Neuron (in vitro differentiated cells): ENCODE measurements around the gene OCIAD2.
"Not testable (repeated sequence)": the region's sequence is repeated elsewhere in the genome, so short reads cannot be mapped to it uniquely, and the experiment has no call there.

Source experiments
- H2AFZ ChIP-seq: one replicate; pipeline ENCODE4 v1.6.1; 2013; ENCODE audit warnings: low read depth, mild to moderate bottlenecking, inconsistent platforms, low read length, moderate library complexity
- H3K27me3 ChIP-seq: one replicate; pipeline ENCODE4 v1.6.1; 2013; ENCODE audit warnings: low read length; ENCODE audit not compliant: insufficient read depth
- H3K36me3 ChIP-seq: one replicate; pipeline ENCODE4 v1.6.1; 2013; ENCODE audit warnings: low read length; ENCODE audit not compliant: insufficient read depth
- H3K4me1 ChIP-seq: one replicate; pipeline ENCODE4 v1.6.1; 2013; ENCODE audit warnings: low read length; ENCODE audit not compliant: insufficient read depth
- H3K4me3 ChIP-seq: 2 replicates; pipeline ENCODE4 v1.5.1; 2013; ENCODE audit warnings: mild to moderate bottlenecking, low read length, moderate library complexity
- H3K9me3 ChIP-seq: one replicate; pipeline ENCODE4 v1.6.1; 2013; ENCODE audit warnings: low read length

The OCIAD2 gene

DNA sequence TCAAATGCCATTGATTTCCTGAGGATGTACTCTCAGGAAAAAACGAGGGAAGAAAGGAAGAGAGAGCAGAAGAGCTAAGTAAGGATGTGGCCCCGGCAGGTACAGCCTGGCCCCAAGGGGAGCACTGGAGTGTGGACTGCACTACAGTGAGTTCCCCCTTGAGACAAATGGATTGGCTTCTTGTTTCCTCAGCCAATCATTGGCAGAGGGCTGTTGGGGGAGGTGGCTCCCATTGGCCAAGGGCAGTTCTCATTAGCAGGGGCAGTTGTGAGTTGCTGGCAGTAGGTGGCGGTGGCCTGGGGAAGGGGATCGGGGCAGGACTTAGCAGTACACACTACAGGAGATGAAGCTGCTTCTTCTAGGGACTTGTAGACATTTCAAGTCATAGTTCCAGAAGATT, 24.1 kb upstream of the OCIAD2 start:
- Histone ChIP-seq H3K9me3 (no peaks in the 10 kb centered on the region), H3K4me3 (no peak overlapping the region), H2AFZ (no peak overlapping the region), H3K36me3 (no peaks in the 10 kb centered on the region), H3K27me3 (no peaks in the 10 kb centered on the region), H3K4me1 (no peaks in the 10 kb centered on the region)

- Histone ChIP-seq H3K36me3 (no peaks in the 10 kb centered on the region), H3K4me1 (no peaks in the 10 kb centered on the region), H3K4me3 (no peak overlapping the region), H2AFZ (no peak overlapping the region), H3K9me3 (no peaks in the 10 kb centered on the region), H3K27me3 (no peaks in the 10 kb centered on the region)
Measured at GRCh38 chr4:48924416-48924815, 17.8 kb upstream of the OCIAD2 start.

DNA sequence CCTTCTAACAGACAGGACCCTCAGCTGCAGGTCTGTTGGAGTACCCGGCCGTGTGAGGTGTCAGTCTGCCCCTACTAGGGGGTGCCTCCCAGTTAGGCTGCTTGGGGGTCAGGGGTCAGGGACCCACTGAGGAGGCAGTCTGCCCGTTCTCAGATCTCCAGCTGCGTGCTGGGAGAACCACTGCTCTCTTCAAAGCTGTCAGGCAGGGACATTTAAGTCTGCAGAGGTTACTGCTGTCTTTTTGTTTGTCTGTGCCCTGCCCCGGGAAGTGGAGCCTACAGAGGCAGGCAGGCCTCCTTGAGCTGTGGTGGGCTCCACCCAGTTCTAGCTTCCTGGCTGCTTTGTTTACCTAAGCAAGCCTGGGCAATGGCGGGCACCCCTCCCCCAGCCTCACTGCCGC, 16.5 kb upstream of the OCIAD2 start:
- H3K4me3 ChIP-seq, H3K4me1 ChIP-seq, H2AFZ ChIP-seq, H3K36me3 ChIP-seq, H3K27me3 ChIP-seq, H3K9me3 ChIP-seq: not testable (repeated sequence)

- Histone ChIP-seq H2AFZ (no peak overlapping the region), H3K4me3 (no peak overlapping the region), H3K27me3 (no peaks in the 10 kb centered on the region), H3K36me3 (no peaks in the 10 kb centered on the region), H3K4me1 (peaks cover 11% of the 10 kb centered on the region), H3K9me3 (no peaks in the 10 kb centered on the region)
Measured at GRCh38 chr4:48914311-48914710, 7.7 kb upstream of the OCIAD2 start.

- Histone ChIP-seq H3K9me3 (no peaks in the 10 kb centered on the region), H3K27me3 (no peaks in the 10 kb centered on the region), H3K36me3 (no peaks in the 10 kb centered on the region), H3K4me3 (no peak overlapping the region), H3K4me1 (peaks cover 14% of the 10 kb centered on the region), H2AFZ (no peak overlapping the region)
Measured at GRCh38 chr4:48913346-48913745, 6.8 kb upstream of the OCIAD2 start.

DNA sequence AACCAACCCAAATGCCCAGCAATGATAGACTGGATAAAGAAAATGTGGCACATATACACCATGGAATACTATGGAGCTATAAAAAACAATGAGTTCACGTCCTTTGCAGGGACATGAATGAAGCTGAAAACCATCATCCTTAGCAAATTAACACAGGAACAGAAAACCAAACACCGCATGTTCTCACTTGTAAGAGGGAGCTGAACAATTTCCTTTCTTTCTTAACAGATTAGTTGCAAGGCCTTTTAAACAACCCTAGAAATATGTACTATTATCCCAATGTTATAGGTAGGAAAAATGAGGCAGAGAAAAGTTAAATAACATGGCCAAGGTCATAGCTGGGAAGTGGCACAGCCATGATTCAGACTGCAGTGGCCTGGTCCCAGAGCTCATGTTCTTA, 5.8 kb upstream of the OCIAD2 start:
- no peak overlapping the region for H3K4me3 ChIP-seq
- H3K27me3 ChIP-seq = no peaks in the 10 kb centered on the region
- peaks cover 17% of the 10 kb centered on the region for H3K4me1 ChIP-seq

DNA sequence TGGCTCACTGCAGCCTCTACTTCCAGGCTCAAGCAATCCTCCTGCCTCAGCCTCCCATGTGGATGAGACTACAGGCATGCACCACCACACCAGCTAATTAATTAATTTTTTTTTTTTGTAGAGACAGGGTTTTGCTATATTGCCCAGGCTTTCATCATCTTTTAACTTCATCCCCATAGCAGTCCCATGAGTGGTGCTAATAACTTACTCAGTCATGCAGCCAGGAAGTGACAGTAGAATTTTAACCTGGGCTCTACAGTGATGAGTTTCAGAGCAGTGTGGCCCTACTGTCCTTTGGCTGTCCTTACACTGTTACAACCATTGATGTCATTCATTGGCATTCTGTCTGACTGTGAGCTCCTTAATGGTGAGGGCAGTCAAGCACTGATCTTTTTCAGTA, 3.9 kb upstream of the OCIAD2 start:
- no peaks in the 10 kb centered on the region for H3K27me3 ChIP-seq
- no peaks in the 10 kb centered on the region for H3K9me3 ChIP-seq
- H3K36me3 ChIP-seq = no peaks in the 10 kb centered on the region
- H3K4me1 ChIP-seq = peaks cover 13% of the 10 kb centered on the region
- no peak overlapping the region for H3K4me3 ChIP-seq
- H2AFZ ChIP-seq = no peak overlapping the region

More for the DNA sequence above, 5.8 kb upstream of the OCIAD2 start:
- no peaks in the 10 kb centered on the region for H3K36me3 ChIP-seq
- no peak overlapping the region for H2AFZ ChIP-seq
- no peaks in the 10 kb centered on the region for H3K9me3 ChIP-seq

DNA sequence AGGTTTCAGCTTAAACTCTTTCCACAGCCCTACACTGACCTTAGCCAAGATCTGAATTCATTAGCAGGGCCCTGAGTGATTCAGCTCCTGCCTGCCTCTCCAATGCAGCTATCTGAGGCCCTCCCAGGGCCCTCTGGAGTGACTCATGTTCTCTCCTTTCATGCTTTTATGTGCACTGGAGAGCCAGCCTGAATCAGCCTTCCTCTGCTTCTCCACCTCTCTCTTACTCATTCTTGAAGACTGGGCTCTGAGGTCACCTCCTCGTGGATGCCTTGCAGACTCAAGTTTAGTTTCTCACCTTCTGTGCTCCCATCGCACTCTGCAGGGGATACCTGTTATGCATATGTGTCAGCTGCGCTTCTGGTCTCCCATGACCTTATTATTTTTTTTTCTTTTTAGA, 3.1 kb upstream of the OCIAD2 start:
- no peaks in the 10 kb centered on the region for H3K36me3 ChIP-seq
- no peak overlapping the region for H3K4me3 ChIP-seq
- H3K27me3 ChIP-seq = no peaks in the 10 kb centered on the region
- H3K4me1 ChIP-seq = peaks cover 13% of the 10 kb centered on the region
- no peaks in the 10 kb centered on the region for H3K9me3 ChIP-seq
- no peak overlapping the region for H2AFZ ChIP-seq

- Histone ChIP-seq H3K9me3 (no peaks in the 10 kb centered on the region), H3K4me1 (peaks cover 13% of the 10 kb centered on the region), H2AFZ (no peak overlapping the region), H3K4me3 (no peak overlapping the region), H3K27me3 (no peaks in the 10 kb centered on the region), H3K36me3 (no peaks in the 10 kb centered on the region)
Measured at GRCh38 chr4:48908687-48909086, 2.1 kb upstream of the OCIAD2 start.

GRCh38 chr4:48907706-48908477, 1.3 kb upstream of the OCIAD2 start:
- Histone ChIP-seq H2AFZ (no peak overlapping the region), H3K4me1 (peaks cover 13% of the 10 kb centered on the region), H3K4me3 (no peak overlapping the region), H3K36me3 (no peaks in the 10 kb centered on the region), H3K27me3 (no peaks in the 10 kb centered on the region), H3K9me3 (no peaks in the 10 kb centered on the region)

DNA sequence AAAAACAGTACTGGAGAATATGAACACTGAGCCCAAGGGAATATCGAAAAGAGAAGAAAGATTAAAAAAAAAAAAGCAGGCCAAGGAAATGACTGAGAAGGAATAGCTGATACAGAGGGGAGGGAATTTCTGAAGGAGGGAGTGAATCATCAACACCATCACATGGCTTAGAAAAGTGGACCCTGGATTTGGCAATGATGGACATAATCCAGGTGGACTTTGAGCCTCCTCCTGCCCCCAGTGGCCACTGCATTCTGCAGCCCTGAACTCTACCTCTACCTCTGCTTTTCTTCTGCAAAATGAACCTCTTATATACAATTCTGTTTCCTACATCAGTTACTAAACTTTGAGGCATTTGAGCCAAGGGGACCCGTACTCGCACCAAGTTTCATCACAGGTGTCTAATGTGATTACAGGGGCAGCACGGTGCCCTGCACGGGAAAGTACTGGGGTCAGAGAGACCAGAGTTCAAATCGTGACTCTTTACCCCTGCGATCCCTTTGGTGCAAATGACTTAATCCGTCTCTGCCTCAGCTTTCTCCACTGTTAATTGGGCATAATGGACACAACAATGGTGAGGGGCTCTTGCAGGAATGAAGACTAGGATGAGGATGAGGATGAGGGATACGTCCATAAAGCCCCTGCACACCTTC, 1.1 kb downstream of the OCIAD2 start:
- Histone ChIP-seq H3K9me3 (no peaks in the 10 kb centered on the region), H3K4me1 (peaks cover 15% of the 10 kb centered on the region), H3K4me3 (no peak overlapping the region), H3K36me3 (no peaks in the 10 kb centered on the region), H2AFZ (no peak overlapping the region), H3K27me3 (no peaks in the 10 kb centered on the region)

- no peak overlapping the region for H3K4me3 ChIP-seq
- H3K9me3 ChIP-seq = no peaks in the 10 kb centered on the region
- H2AFZ ChIP-seq = no peak overlapping the region
- H3K4me1 ChIP-seq = peaks cover 11% of the 10 kb centered on the region
- H3K36me3 ChIP-seq = no peaks in the 10 kb centered on the region
- no peaks in the 10 kb centered on the region for H3K27me3 ChIP-seq
Measured at GRCh38 chr4:48904541-48905142, 1.9 kb downstream of the OCIAD2 start.

DNA sequence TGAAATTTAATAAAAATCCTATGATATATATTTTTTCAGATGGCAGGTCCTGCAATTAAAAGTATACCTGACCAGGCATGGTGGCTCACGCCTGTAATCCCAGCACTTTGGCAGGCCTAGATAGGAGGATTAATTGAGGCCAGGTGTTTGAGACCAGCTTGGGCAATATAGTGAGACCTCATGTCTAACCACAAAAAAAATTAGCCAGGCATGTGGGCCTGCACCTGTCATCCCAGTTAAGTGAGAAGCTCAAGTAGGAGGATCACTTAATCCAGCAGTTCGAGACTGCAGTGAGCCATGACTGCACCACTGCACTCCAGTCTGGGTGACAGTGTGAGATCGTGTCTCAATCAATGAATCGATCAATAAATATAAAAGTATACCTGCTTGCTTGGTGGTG, 2.5 kb downstream of the OCIAD2 start:
- Histone ChIP-seq H3K36me3 (no peaks in the 10 kb centered on the region), H2AFZ (no peak overlapping the region), H3K9me3 (no peaks in the 10 kb centered on the region), H3K4me1 (peaks cover 5% of the 10 kb centered on the region), H3K4me3 (no peak overlapping the region), H3K27me3 (no peaks in the 10 kb centered on the region)
